H1 (cell line): ENCODE results near the gene FLNC. TPM values are rescaled to one million over a fixed set of nuclear protein-coding genes. Genes with fewer than 3 reads are reported as not detected.

Experiments
- CTCF ChIA-PET: fragments of 300-600 bp; sonication (Branson Sonifier 250); formaldehyde crosslinking; loops from one replicate; lab custom pipeline; 2021; ENCODE audit not compliant: partially characterized antibody; lab: Charles Lee
- POLR2A ChIA-PET: fragments of 300-600 bp; sonication (Branson Sonifier 250); formaldehyde crosslinking; loops from one replicate; lab custom pipeline; 2021; ENCODE audit warnings: inconsistent platforms; ENCODE audit not compliant: partially characterized antibody; lab: Charles Lee
- DNase-seq, 2 experiments: peaks; one replicate each; pipeline versions ENCODE4 v3.0.0 to v3.0.0-alpha.2; 2010 to 2022; ENCODE audit warnings: low spot score in 2 of 2, low read depth in 1 of 2, mixed read lengths in 1 of 2
- FAIRE-seq: peaks from 2 replicates; lab custom pipeline; 2011; peaks lifted over from hg19 to GRCh38; lab: Jason Lieb, UNC
- H2AFZ ChIP-seq: 2 replicates; pipeline ENCODE4 v1.8.1; 2012; ENCODE audit warnings: low read length, inconsistent platforms
- H2AK5ac ChIP-seq: 2 replicates; pipeline ENCODE4 v1.6.1; 2013; ENCODE audit warnings: low read depth, low read length
- H2BK120ac ChIP-seq: replicated peaks from 2 replicates; pipeline ENCODE3; 2013; ENCODE audit warnings: low read depth, low read length, inconsistent platforms
- H2BK12ac ChIP-seq: 2 replicates; pipeline ENCODE4 v1.6.1; 2013; ENCODE audit warnings: low read depth, low read length
- H2BK15ac ChIP-seq: 2 replicates; pipeline ENCODE4 v1.6.1; 2013; ENCODE audit warnings: low read length
- H2BK20ac ChIP-seq: 2 replicates; pipeline ENCODE4 v1.6.1; 2013; ENCODE audit warnings: low read length
- H2BK5ac ChIP-seq: 2 replicates; pipeline ENCODE4 v1.6.1; 2013; ENCODE audit warnings: low read depth, low read length
- H3K14ac ChIP-seq: 2 replicates; pipeline ENCODE4 v1.6.1; 2013; ENCODE audit warnings: inconsistent platforms; ENCODE audit not compliant: insufficient read length
- H3K18ac ChIP-seq: 2 replicates; pipeline ENCODE4 v1.6.1; 2013; ENCODE audit warnings: low read length; ENCODE audit errors: extremely low read depth
- H3K23ac ChIP-seq: 2 replicates; pipeline ENCODE4 v1.6.1; 2013; ENCODE audit warnings: inconsistent platforms; ENCODE audit not compliant: insufficient read length
- H3K23me2 ChIP-seq: 2 replicates; pipeline ENCODE4 v1.6.1; 2013; ENCODE audit warnings: low read depth, low read length
- H3K27ac ChIP-seq: 2 replicates; pipeline ENCODE4 v1.6.1; 2011; ENCODE audit warnings: low read depth, low read length, inconsistent platforms
- H3K27me3 ChIP-seq, 4 experiments: replicated peaks in 1 of 4; 1 replicate in 1 of 4; 2 replicates in 3 of 4; pipeline versions ENCODE4 v1.6.1 to v1.8.1; 2011 to 2013; ENCODE audit warnings: low read length in 3 of 4, mild to moderate bottlenecking in 3 of 4, inconsistent platforms in 2 of 4, mixed read lengths in 2 of 4, moderate library complexity in 1 of 4; ENCODE audit not compliant: control insufficient read depth in 3 of 4, insufficient read depth in 3 of 4; ENCODE audit errors: extremely low read depth in 1 of 4
- H3K36me3 ChIP-seq, 4 experiments: 2 replicates each; pipeline versions ENCODE4 v1.6.1 to v1.8.1; 2011 to 2013; ENCODE audit warnings: mild to moderate bottlenecking in 4 of 4, low read length in 3 of 4, moderate library complexity in 2 of 4, control low read depth in 1 of 4, inconsistent platforms in 1 of 4; ENCODE audit not compliant: insufficient read depth in 4 of 4, control insufficient read depth in 2 of 4
- H3K4ac ChIP-seq: replicated peaks from 2 replicates; pipeline ENCODE3; 2013; ENCODE audit warnings: low read length, low read depth, mixed read lengths, inconsistent platforms; ENCODE audit not compliant: insufficient read length
- H3K4me1 ChIP-seq, 4 experiments: replicated peaks in 1 of 4; 1 replicate in 1 of 4; 2 replicates in 3 of 4; pipeline versions ENCODE4 v1.6.1 to v1.8.1; 2011 to 2013; ENCODE audit warnings: low read length in 3 of 4, inconsistent platforms in 2 of 4, mixed read lengths in 1 of 4; ENCODE audit not compliant: insufficient read depth in 4 of 4, control insufficient read depth in 3 of 4
- H3K4me2 ChIP-seq, 2 experiments: 2 replicates each; pipeline versions ENCODE4 v1.6.1 to v1.8.1; 2011 to 2013; ENCODE audit warnings: low read depth in 2 of 2, low read length in 2 of 2, control low read depth in 1 of 2, inconsistent platforms in 1 of 2, mild to moderate bottlenecking in 1 of 2; ENCODE audit not compliant: insufficient read depth in 1 of 2
- H3K4me3 ChIP-seq, 4 experiments: fragments of 200-600, 300-600 bp in 1 of 4; sonication (generic), shearing (Covaris generic), sonication (Bioruptor Twin) in 1 of 4; 2 replicates each; pipeline versions ENCODE4 v1.5.1 to v1.8.1; 2011 to 2016; ENCODE audit warnings: low read length in 4 of 4, low read depth in 3 of 4, control low read depth in 2 of 4, inconsistent platforms in 2 of 4, mild to moderate bottlenecking in 2 of 4, mixed read lengths in 1 of 4, moderate library complexity in 1 of 4; ENCODE audit not compliant: insufficient read depth in 2 of 4; ENCODE audit errors: extremely low read depth in 1 of 4
- H3K56ac ChIP-seq: replicated peaks from 2 replicates; pipeline ENCODE3; 2013; ENCODE audit warnings: low read depth, mild to moderate bottlenecking, mixed read lengths, low read length, inconsistent platforms; ENCODE audit not compliant: insufficient read length
- H3K79me1 ChIP-seq: 2 replicates; pipeline ENCODE4 v1.6.1; 2013; ENCODE audit warnings: low read depth, low read length, control low read depth
- H3K79me2 ChIP-seq, 2 experiments: 2 replicates each; pipeline versions ENCODE4 v1.6.1 to v1.8.1; 2012 to 2013; ENCODE audit warnings: low read length in 2 of 2, mild to moderate bottlenecking in 2 of 2, inconsistent platforms in 1 of 2; ENCODE audit not compliant: insufficient read depth in 2 of 2, control insufficient read depth in 1 of 2
- H3K9ac ChIP-seq, 4 experiments: replicated peaks in 1 of 4; 1 replicate in 1 of 4; 2 replicates in 3 of 4; pipeline versions ENCODE4 v1.6.1 to v1.8.1; 2011 to 2013; ENCODE audit warnings: low read depth in 3 of 4, low read length in 3 of 4, control low read depth in 2 of 4, mild to moderate bottlenecking in 2 of 4, moderate library complexity in 2 of 4, inconsistent platforms in 1 of 4; ENCODE audit errors: extremely low read depth in 1 of 4
- H3K9me3 ChIP-seq, 2 experiments: 2 replicates each; pipeline versions ENCODE4 v1.6.1 to v1.8.1; 2012 to 2013; ENCODE audit warnings: mild to moderate bottlenecking in 2 of 2, moderate library complexity in 2 of 2, control low read depth in 1 of 2, inconsistent platforms in 1 of 2, low read depth in 1 of 2, low read length in 1 of 2, mixed read lengths in 1 of 2; ENCODE audit not compliant: insufficient read depth in 2 of 2
- H4K20me1 ChIP-seq, 2 experiments: replicated peaks in 1 of 2; 2 replicates each; pipeline versions ENCODE3 to v1.8.1; 2011 to 2013; ENCODE audit warnings: inconsistent platforms in 2 of 2, low read length in 2 of 2, mild to moderate bottlenecking in 1 of 2; ENCODE audit not compliant: insufficient read depth in 2 of 2, control insufficient read depth in 1 of 2
- H4K5ac ChIP-seq: 2 replicates; pipeline ENCODE4 v1.6.1; 2013; ENCODE audit warnings: low read length, low read depth, mixed read lengths, inconsistent platforms; ENCODE audit not compliant: insufficient read length
- H4K8ac ChIP-seq: 2 replicates; pipeline ENCODE4 v1.8.0; 2013; ENCODE audit warnings: mild to moderate bottlenecking, moderate library complexity, low read length, inconsistent platforms; ENCODE audit not compliant: insufficient read depth; ENCODE audit errors: extremely low read depth
- H4K91ac ChIP-seq: replicated peaks from 2 replicates; pipeline ENCODE3; 2013; ENCODE audit warnings: low read length, mixed read lengths, inconsistent platforms; ENCODE audit not compliant: insufficient read length
- BACH1 ChIP-seq: IDR thresholded peaks from 2 replicates; pipeline ENCODE4 v1.6.1; 2012; ENCODE audit warnings: low read length, improper control_type of control experiment
- BCL11A ChIP-seq, 2 experiments: IDR thresholded peaks; one replicate each; pipeline ENCODE4 v1.6.1; 2011; ENCODE audit warnings: low read depth in 2 of 2, low read length in 2 of 2, mild to moderate bottlenecking in 2 of 2
- BRCA1 ChIP-seq: IDR thresholded peaks from 2 replicates; pipeline ENCODE4 v1.6.1; 2012; ENCODE audit warnings: low read depth, low read length, improper control_type of control experiment
- CREB1 ChIP-seq: IDR thresholded peaks from 2 replicates; pipeline ENCODE4 v1.6.1; 2012; ENCODE audit warnings: inconsistent platforms
- GABPA ChIP-seq: IDR thresholded peaks from 2 replicates; pipeline ENCODE4 v1.6.1; 2011; ENCODE audit warnings: mild to moderate bottlenecking, low read length, moderate library complexity, borderline replicate concordance; ENCODE audit not compliant: insufficient read depth
- HDAC6 ChIP-seq: IDR thresholded peaks from one replicate; pipeline ENCODE4 v1.7.1; 2012; ENCODE audit warnings: low read depth, mild to moderate bottlenecking, inconsistent platforms, low read length, moderate library complexity
- JUND ChIP-seq: IDR thresholded peaks from 2 replicates; pipeline ENCODE4 v1.6.1; 2011; ENCODE audit warnings: mild to moderate bottlenecking, improper control_type of control experiment, low read length
- NRF1 ChIP-seq: IDR thresholded peaks from 2 replicates; pipeline ENCODE4 v1.6.1; 2011; ENCODE audit warnings: mild to moderate bottlenecking, low read depth, low read length, improper control_type of control experiment
- RAD21 ChIP-seq, 2 experiments: IDR thresholded peaks in 1 of 2; conservative IDR thresholded peaks in 1 of 2; 2 replicates each; pipeline ENCODE4 v1.6.1; 2011; ENCODE audit warnings: low read depth in 2 of 2, low read length in 2 of 2, improper control_type of control experiment in 1 of 2, inconsistent platforms in 1 of 2, mild to moderate bottlenecking in 1 of 2, moderate library complexity in 1 of 2
- RBBP5 ChIP-seq: IDR thresholded peaks from 2 replicates; pipeline ENCODE4 v1.7.1; 2012; ENCODE audit warnings: low read depth, mild to moderate bottlenecking, inconsistent platforms, low read length, moderate library complexity, borderline replicate concordance
- SIRT6 ChIP-seq: IDR thresholded peaks from one replicate; pipeline ENCODE4 v1.7.1; 2012; ENCODE audit warnings: low read length, inconsistent platforms
- SP2 ChIP-seq: IDR thresholded peaks from 2 replicates; pipeline ENCODE4 v1.6.1; 2012; ENCODE audit warnings: mild to moderate bottlenecking, low read length, inconsistent platforms
- TAF7 ChIP-seq: optimal IDR thresholded peaks from 2 replicates; pipeline ENCODE3; 2011; ENCODE audit warnings: low read depth, mild to moderate bottlenecking, inconsistent platforms, low read length, moderate library complexity, borderline replicate concordance
- YY1 ChIP-seq: IDR thresholded peaks from 2 replicates; pipeline ENCODE4 v1.6.1; 2011; ENCODE audit warnings: low read depth, mild to moderate bottlenecking, low read length
- WGBS, 2 experiments: shearing (Covaris generic) in 1 of 2; methylation state at CpG; one replicate each; pipeline versions ENCODE4 v1.1.6 to v1.1.7; 2013 to 2015; ENCODE audit warnings: low lambda C conversion rate in 2 of 2, mixed read lengths in 2 of 2, inconsistent platforms in 1 of 2, low coverage in 1 of 2, missing lambda C conversion rate in 1 of 2; ENCODE audit not compliant: insufficient replicate concordance in 2 of 2, insufficient coverage in 1 of 2, insufficient read length in 1 of 2; ENCODE audit errors: extremely low coverage in 1 of 2, missing lambda C conversion rate in 1 of 2; 5-methylcytosine and 5-hydroxymethylcytosine counted together
- polyA plus RNA-seq, 7 experiments: library from polyadenylated mRNA; depleted of rRNA in 3 of 7; stranded (reverse) in 5 of 7; unstranded in 2 of 7; fragments of >200 nt in 5 of 7; fragments of 200-250 nt in 2 of 7; gene quantifications; 1 replicate in 5 of 7; 2 replicates in 1 of 7; 4 replicates in 1 of 7; pipeline versions ENCODE4 v1.2.1 to v1.2.3, GENCODE V29; 2011 to 2013; ENCODE audit warnings: missing spikeins in 2 of 7, mixed read lengths in 2 of 7
- total RNA-seq: library from RNA; stranded (reverse); fragmentation: NEBNext Ultra II Directional; extraction: Animal tissue kit (Norgen Biotek cat#: 25700); gene quantifications from 2 replicates; pipeline ENCODE4 v1.2.1, GENCODE V29; 2021

The FLNC gene
- total and polyA plus RNA-seq, 2 of the 8 experiments (the other 6 are each of a cell fraction or from before 2014, with no cell fraction given) = 1.9 to 10.7 TPM

DNA sequence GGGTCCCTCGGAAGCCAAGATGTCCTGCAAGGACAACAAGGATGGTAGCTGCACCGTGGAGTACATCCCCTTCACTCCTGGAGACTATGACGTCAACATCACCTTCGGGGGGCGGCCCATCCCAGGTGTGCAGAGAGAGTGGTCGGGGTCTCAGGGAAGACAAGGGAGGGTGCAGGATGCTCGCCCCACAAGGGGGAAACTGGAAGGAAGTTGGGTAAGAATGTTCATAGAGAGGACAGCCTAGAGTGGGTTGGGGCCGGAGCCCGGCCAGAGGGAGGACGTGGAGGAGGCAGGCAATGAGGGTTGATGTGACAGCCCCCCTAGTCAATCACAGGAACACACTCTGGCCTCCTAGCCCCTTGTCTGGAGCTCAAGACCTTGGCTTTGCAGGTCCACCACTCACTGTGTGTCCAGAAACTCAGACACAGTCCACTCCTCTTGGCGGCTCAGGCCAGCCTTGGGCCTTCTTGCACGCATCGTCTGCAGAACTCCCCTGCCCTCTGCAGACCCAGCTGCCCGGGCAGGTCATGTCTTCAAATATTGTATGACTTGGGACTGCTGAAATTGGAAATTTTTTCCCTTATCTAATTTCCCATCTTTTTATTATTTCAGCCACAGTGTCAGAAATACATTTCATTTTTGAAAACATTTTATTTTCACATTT, 16.7 kb downstream of the FLNC start:
- H4K91ac ChIP-seq = no peak overlapping the region
- no peak for DNase-seq
- TF ChIP-seq RBBP5 (no peak), CREB1 (no peak), SP2 (no peak), NRF1 (no peak), JUND (no peak), GABPA (no peak), RAD21 (IDR thresholded peaks at IDR 0.05 in 1 of 2, conservative IDR thresholded peaks at IDR 0.05 in 1 of 2; ENCODE audit: low read depth in 2 of 2, low read length in 2 of 2) (no peak), BRCA1 (no peak), HDAC6 (no peak), TAF7 (no peak), BCL11A (IDR thresholded peaks at IDR 0.05; ENCODE audit: low read depth in 2 of 2, low read length in 2 of 2) (no peak), BACH1 (no peak), YY1 (no peak), SIRT6 (no peak)

More for the DNA sequence above, 16.7 kb downstream of the FLNC start:
- H3K18ac ChIP-seq = no peak overlapping the region
- no peaks in the 10 kb centered on the region for H3K27me3 ChIP-seq
- H2BK15ac ChIP-seq = no peak overlapping the region
- no peak overlapping the region for H2AFZ ChIP-seq
- H3K9me3 ChIP-seq = no peaks in the 10 kb centered on the region
- H2BK120ac ChIP-seq = no peak overlapping the region
- no peak overlapping the region for H3K4ac ChIP-seq
- no peak overlapping the region for H4K8ac ChIP-seq
- no peak overlapping the region for H3K4me3 ChIP-seq
- no peaks in the 10 kb centered on the region for H3K36me3 ChIP-seq
- H4K20me1 ChIP-seq = peaks cover 0 to 2% of the 10 kb centered on the region in 2 experiments
- no peak overlapping the region for H3K23ac ChIP-seq
- H3K79me1 ChIP-seq = no peaks in the 10 kb centered on the region
- 94% methylated on average over 14 of the region's 14 CpGs; no CpG with 5 or more reads in 1 of the 2 experiments for WGBS, 2 experiments
- CTCF ChIA-PET = interaction anchor here (1.0 to 11.5 kb wide), 6 partner anchors 13 to 69 kb away, joined by 3 to 148 read pairs (median 7); partner anchors contain the start of gene ATP6V1F
- H3K14ac ChIP-seq = no peak overlapping the region
- H3K23me2 ChIP-seq = no peaks in the 10 kb centered on the region
- H3K4me2 ChIP-seq = no peak overlapping the region
- H3K56ac ChIP-seq = no peak overlapping the region
- H2AK5ac ChIP-seq = no peak overlapping the region
- H3K9ac ChIP-seq = no peak overlapping the region
- POLR2A ChIA-PET = interaction anchor here (0.6 to 1.0 kb wide), 3 partner anchors 14 to 171 kb away, joined by 3 to 4 read pairs (median 3); no protein-coding TSS in a partner anchor
- FAIRE-seq = no peak
- H2BK12ac ChIP-seq = no peak overlapping the region
- H2BK20ac ChIP-seq = no peak overlapping the region
- H3K27ac ChIP-seq = no peak overlapping the region
- H4K5ac ChIP-seq = no peak overlapping the region
- H3K4me1 ChIP-seq = peaks cover 0 to 3% (median 1%) of the 10 kb centered on the region in 4 experiments; a peak in 5 of 7 replicates
- no peak overlapping the region for H2BK5ac ChIP-seq
- H3K79me2 ChIP-seq = no peaks in the 10 kb centered on the region
